Heart right ventricle (tissue), 16 donors: Measurements from ENCODE around the gene SFMBT2. TPM values are rescaled to one million over a fixed set of nuclear protein-coding genes. Genes with fewer than 3 reads are reported as not detected.
"Not testable (repeated sequence)": the region's sequence is repeated elsewhere in the genome, so short reads cannot be mapped to it uniquely, and the experiment has no call there.

Experiments
- ATAC-seq, 8 donors: fragments of 200-7000 bp; cut with Tn5 transposase; one replicate each; pipeline ENCODE4 v1.9.1; 2020; ENCODE audit warnings: mild to moderate bottlenecking in 8 of 8, moderate library complexity in 8 of 8, moderate number of reproducible peaks in 1 of 8
- DNase-seq, 2 donors: peaks; one replicate each; pipeline ENCODE4 v3.0.0-alpha.2; 2020
- H3K27ac ChIP-seq, 10 donors: fragments of 200-600 bp; sonication (generic) in 2 of 10; one replicate each; pipeline versions ENCODE4 v1.5.0 to v1.8.0; 2020 to 2022; ENCODE audit warnings: mild to moderate bottlenecking in 3 of 10
- H3K27me3 ChIP-seq, 7 donors: fragments of 200-600 bp; one replicate each; pipeline ENCODE4 v1.8.0; 2021 to 2022; ENCODE audit warnings: mild to moderate bottlenecking in 2 of 7
- H3K36me3 ChIP-seq, 9 donors: fragments of 200-600 bp; sonication (generic) in 1 of 9; one replicate each; pipeline versions ENCODE4 v1.5.0 to v1.8.0; 2020 to 2022; ENCODE audit warnings: mild to moderate bottlenecking in 2 of 9
- H3K4me1 ChIP-seq, 9 donors: fragments of 200-600 bp; sonication (generic) in 1 of 9; one replicate each; pipeline versions ENCODE4 v1.5.0 to v1.8.0; 2020 to 2022; ENCODE audit warnings: mild to moderate bottlenecking in 4 of 9
- H3K4me3 ChIP-seq, 10 donors: fragments of 200-600 bp; sonication (generic) in 2 of 10; one replicate each; pipeline versions ENCODE4 v1.5.0 to v1.8.0; 2020 to 2022; ENCODE audit warnings: mild to moderate bottlenecking in 7 of 10, moderate library complexity in 2 of 10
- H3K9me3 ChIP-seq, 11 donors: fragments of 200-600 bp in 10 of 11; sonication (generic) in 2 of 11; one replicate each; pipeline versions ENCODE4 v1.5.0 to v1.8.0; 2013 to 2022; ENCODE audit warnings: mild to moderate bottlenecking in 2 of 11, control low read depth in 1 of 11, moderate library complexity in 1 of 11
- CTCF ChIP-seq, 9 donors: fragments of 200-600 bp; sonication (generic) in 2 of 9; IDR thresholded peaks; one replicate each; pipeline versions ENCODE4 v1.5.0 to v1.8.0; 2021 to 2022; ENCODE audit warnings: antibody characterized with exemption in 9 of 9, mild to moderate bottlenecking in 5 of 9, moderate library complexity in 1 of 9
- WGBS, 2 donors: extraction: QIAGEN DNeasy Blood & Tissue Kit; methylation state at CpG; one replicate each; pipeline ENCODE4 v1.1.7; 2013; ENCODE audit warnings: inconsistent platforms in 1 of 2; 5-methylcytosine and 5-hydroxymethylcytosine counted together
- intact Hi-C, 10 donors: fragments of 100-400 bp; cut with DNase I; formaldehyde crosslinking; loops; one replicate each; pipeline versions ENCODE4 v1.11.1 to v1.14.2; 2022
- polyA plus RNA-seq, 2 donors: library from polyadenylated mRNA; stranded (reverse); fragments of 200-250 nt; gene quantifications; one replicate each; pipeline ENCODE4 v1.2.3, GENCODE V29; 2013
- total RNA-seq, 10 donors: library from RNA; stranded (reverse); fragmentation: NEBNext Ultra II Directional in 3 of 10; extraction: Animal tissue kit (Norgen Biotek cat#: 25700) in 3 of 10; gene quantifications; one replicate each; pipeline versions ENCODE4 v1.2.1 to v1.2.4, GENCODE V29; 2021 to 2023
- donor health status: Arrhythmogenic right ventricular cardiomyopathy.
- donor health status: ischemic (EF 13 %, LVEDD 7.1; RV severe dilation, severe dysfunction).
- donor health status: healthy with polysubstance abuse.
- donor health status: DM: no; HTN: yes; CAD: no.
- donor health status: DM: no; HTN: no; CAD: no.
- donor health status: ischemic (EF 25% LVEDD 6.9; RV normal size, moderate dysfunction).
- donor health status: ischemic (EF 25% LVEDD 5.7; RV mildly dilated, moderate dysfunction).
- donor health status: healthy.
- donor health status: DM: yes; HTN: yes; CAD: no.
- donor health status: Ischemic cardiomyopathy.
- donor health status: ischemic (EF 35%, LVEDD 5.7; RV mildly dilated, moderate dysfunction).
- donor health status: nonischemic (EF 11% LVEDD 7.7; RV severe dilation, severe dysfunction).
- donor health status: DM: yes; HTN: yes; CAD: no.
- donor health status: PGD.
- donor health status: ischemic (EF 29% LVEDD 5.4; RV normal size, mild dysfunction).
- donor health status: nonischemic (EF 23%, LVEDD 6.1; RV moderate dilation, normal function).

Gene SFMBT2
- total and polyA plus RNA-seq, 12 donors = 4.1 to 14.2 (median 10.0) TPM

GRCh38 chr10:7185367-7185690, 225.5 kb downstream of the SFMBT2 start:
- H3K4me3 ChIP-seq = peak overlapping the region in 1 of 10 donors; percentile 1
- peak overlapping the region in 2 of 10 donors; percentile 46 to 84 for H3K27ac ChIP-seq
- TF ChIP-seq CTCF (IDR thresholded peaks at IDR 0.05) = no peak
- H3K27me3 ChIP-seq = no peaks in the 10 kb centered on the region
- H3K9me3 ChIP-seq = no peaks in the 10 kb centered on the region
- peaks cover 0 to 56% (median 0%) of the 10 kb centered on the region in 9 donors for H3K4me1 ChIP-seq
- no peak for DNase-seq
- H3K36me3 ChIP-seq = peaks cover 0 to 60% (median 3%) of the 10 kb centered on the region in 9 donors
- whole genome bisulfite sequencing, 2 donors = 89 to 90% methylated on average over 4 of the region's 4 CpGs
- ATAC-seq = no peak
- intact Hi-C loops = no loop called here

DNA sequence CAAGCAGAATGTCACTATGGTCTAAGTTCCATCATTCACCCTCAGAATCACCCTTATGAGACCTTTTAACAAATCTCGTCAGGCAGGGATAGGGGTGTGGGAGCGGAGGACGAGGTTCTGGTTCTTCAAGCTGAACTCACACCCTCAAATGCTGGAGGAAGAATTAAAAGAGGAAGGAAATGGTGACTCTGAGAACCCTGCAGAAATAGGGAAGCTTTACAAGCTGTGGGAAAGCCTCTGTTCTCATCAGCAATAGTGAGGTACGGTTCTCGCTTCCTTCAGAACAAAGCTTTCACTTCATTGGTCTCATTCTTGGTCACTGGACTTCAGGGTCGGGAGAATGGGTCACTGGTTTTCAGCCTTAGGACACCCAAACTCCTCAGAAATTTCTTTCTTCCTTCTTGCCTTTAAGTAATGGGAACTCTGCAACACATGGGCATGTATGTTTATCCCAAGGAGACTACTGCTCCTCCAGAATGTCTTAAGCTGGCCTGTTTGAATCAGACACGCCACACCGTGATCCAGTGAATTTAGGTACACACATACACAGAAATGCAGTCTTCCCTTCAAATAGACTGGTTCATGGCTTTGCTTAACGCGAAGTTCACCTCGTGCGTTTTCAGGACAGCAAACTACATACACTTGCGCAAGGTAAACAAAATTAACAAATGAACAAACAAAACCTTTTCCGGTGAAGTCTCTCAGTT, 226.0 kb downstream of the SFMBT2 start:
- TF ChIP-seq CTCF (IDR thresholded peaks at IDR 0.05) = no peak

DNA sequence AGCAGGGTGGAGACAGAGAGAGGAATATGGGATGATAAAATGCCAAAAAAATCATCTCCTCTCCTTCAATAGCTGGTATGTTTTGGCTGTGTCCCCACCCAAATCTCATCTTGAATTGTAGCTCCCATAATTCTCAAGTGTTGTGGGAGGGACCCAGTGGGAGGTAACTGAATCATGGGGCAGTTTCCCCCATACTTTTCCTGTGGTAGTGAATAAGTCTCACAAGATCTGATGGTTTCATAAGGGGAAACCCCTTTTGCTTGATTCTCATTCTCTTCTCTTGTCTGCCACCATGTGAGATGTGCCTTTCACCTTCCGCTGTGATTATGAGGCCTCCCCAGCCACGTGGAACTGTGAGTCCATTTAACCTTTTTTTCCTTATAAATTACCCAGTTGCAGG, 226.7 kb downstream of the SFMBT2 start:
- WGBS, 2 donors = 92 to 94% methylated on average over 2 of the region's 2 CpGs
- H3K9me3 ChIP-seq, ATAC-seq, H3K27me3 ChIP-seq, DNase-seq, intact Hi-C loops, H3K4me3 ChIP-seq: not testable (repeated sequence)
- H3K27ac ChIP-seq = peak overlapping the region in 2 of 10 donors; percentile 33 to 84
- peaks cover 0 to 55% (median 3%) of the 10 kb centered on the region in 9 donors for H3K36me3 ChIP-seq
- peaks cover 0 to 54% (median 0%) of the 10 kb centered on the region in 9 donors for H3K4me1 ChIP-seq

More for the DNA sequence above, 226.0 kb downstream of the SFMBT2 start:
- intact Hi-C loops = no loop called here
- Histone ChIP-seq H3K27me3 (no peaks in the 10 kb centered on the region), H3K27ac (peak overlapping the region in 2 of 10 donors; percentile 46 to 84), H3K9me3 (no peaks in the 10 kb centered on the region), H3K4me3 (peak overlapping the region in 1 of 10 donors; percentile 1), H3K36me3 (peaks cover 0 to 55% (median 3%) of the 10 kb centered on the region in 9 donors), H3K4me1 (peaks cover 0 to 59% (median 0%) of the 10 kb centered on the region in 9 donors)
- no peak for DNase-seq
- 92% methylated on average over 14 of the region's 14 CpGs for WGBS, 2 donors
- peak in 6 of 8 donors; percentile 56 to 78 (median 66) for ATAC-seq

- H3K27me3 ChIP-seq, DNase-seq, ATAC-seq, H3K9me3 ChIP-seq, H3K4me3 ChIP-seq, intact Hi-C loops, H3K27ac ChIP-seq: not testable (repeated sequence)
- Histone ChIP-seq H3K4me1 (peaks cover 0 to 37% (median 0%) of the 10 kb centered on the region in 9 donors), H3K36me3 (peaks cover 0 to 55% (median 3%) of the 10 kb centered on the region in 9 donors)
- 100% methylated on average over 1 of the region's 1 CpG for WGBS, 2 donors
Measured at GRCh38 chr10:7182327-7182726, 228.5 kb downstream of the SFMBT2 start.

GRCh38 chr10:7181420-7181819, 229.4 kb downstream of the SFMBT2 start:
- intact Hi-C loops = no loop called here
- WGBS, 2 donors = 96% methylated on average over 2 of the region's 2 CpGs
- peaks cover 0 to 29% (median 0%) of the 10 kb centered on the region in 9 donors for H3K4me1 ChIP-seq
- H3K4me3 ChIP-seq = no peak overlapping the region
- no peak overlapping the region for H3K27ac ChIP-seq
- DNase-seq (no peak), ATAC-seq (no peak)
- H3K27me3 ChIP-seq = no peaks in the 10 kb centered on the region
- peaks cover 0 to 55% (median 3%) of the 10 kb centered on the region in 9 donors for H3K36me3 ChIP-seq
- no peak for TF ChIP-seq CTCF (IDR thresholded peaks at IDR 0.05)
- H3K9me3 ChIP-seq = no peaks in the 10 kb centered on the region
